Superior temporal gyrus (tissue), 1 donor: ENCODE results near the gene DNAH5.
"Not testable (repeated sequence)": the region's sequence is repeated elsewhere in the genome, so short reads cannot be mapped to it uniquely, and the experiment has no call there.

Source experiments
- DNase-seq: peaks from one replicate; pipeline ENCODE4 v3.0.0-alpha.2; 2016; ENCODE audit errors: extremely low spot score

DNAH5 gene

DNA sequence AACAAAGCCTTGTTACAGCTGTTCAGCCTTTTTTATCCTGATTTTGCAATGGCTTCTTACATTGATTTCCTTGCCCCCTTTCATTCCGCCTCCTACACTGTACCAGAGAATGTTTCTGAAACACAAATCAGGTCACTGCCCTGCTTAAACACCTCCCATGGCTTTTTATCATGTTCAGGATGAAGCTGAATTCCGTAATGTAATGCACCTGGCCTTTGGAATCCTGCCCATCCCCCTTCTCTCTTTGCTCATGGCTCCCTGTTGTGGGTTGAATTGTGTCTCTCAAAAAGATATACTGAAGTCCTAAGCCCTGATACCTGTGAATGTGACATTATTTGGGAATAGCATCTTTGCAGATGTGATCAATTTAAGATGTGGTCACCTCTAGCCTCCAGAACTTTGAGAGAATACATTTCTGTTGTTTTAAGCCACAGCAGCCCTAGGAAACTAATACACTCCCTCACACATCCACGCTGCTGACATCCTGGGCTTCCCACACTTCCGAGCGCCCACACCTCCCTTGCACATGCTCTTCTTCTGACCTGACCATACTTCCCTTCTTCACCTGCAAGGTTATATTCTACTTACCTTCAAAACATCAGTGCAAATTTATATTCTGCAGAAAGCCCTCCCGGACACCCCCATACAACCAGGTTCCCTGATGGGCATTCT, 101.2 kb downstream of the DNAH5 start:
- no peak for DNase-seq

DNA sequence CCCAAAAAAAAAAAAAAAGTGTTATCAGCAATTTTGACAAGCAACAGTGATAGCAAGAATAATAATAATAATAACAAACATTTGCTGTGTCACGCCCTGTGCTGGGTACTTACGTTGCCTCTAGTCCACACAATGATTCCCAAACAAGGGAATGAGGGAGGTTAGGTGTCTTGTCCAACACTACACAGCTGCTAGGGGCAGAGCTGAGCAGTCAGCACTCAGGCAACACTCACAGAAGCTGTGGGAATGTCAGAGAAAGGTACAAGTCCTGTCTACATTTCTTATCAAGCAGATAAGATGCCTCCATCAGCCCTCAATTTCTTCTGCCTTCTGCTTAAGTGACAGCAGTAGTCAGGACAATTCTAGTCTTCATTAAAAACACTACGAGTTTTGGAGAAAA, 111.0 kb downstream of the DNAH5 start:
- DNase-seq, result no peak

DNA sequence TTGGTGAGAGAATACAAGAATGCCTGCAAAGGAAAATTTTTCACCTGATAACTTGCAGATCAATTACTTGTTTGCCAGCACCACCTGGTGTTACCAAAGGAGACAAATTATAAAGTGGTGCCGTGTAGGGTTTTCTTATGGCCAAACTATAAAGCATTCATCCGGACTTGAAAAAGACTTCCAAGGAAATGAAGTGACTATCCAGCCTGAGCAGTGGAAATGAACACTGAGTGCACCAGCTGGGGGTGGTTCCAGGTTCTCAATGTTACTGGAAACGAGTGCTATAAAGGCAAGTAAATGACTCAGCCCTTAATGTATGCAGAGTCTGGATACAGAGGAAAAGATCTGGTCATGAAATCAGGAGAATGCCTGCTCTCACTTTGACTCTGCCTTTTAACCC, 113.1 kb downstream of the DNAH5 start:
- peak; percentile 51 for DNase-seq

DNA sequence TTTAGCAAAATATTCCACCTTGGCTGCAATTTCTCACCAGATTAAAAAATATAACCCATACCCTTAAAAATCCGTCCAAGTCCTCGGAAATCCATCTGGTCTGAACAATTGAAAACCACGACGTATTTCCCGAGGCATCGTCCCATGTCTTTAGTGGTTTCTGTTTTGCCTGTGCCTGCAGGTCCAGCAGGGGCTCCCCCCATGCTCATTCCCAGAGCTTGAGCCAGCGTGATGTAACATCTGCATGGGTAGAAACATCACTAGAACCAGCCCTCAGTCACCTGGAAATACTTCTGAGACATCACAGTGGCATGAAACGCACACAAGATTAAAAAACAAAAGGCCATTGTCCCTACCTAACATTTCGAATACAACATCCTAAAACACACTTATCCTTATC, 114.0 kb downstream of the DNAH5 start:
- DNase-seq, result no peak

DNA sequence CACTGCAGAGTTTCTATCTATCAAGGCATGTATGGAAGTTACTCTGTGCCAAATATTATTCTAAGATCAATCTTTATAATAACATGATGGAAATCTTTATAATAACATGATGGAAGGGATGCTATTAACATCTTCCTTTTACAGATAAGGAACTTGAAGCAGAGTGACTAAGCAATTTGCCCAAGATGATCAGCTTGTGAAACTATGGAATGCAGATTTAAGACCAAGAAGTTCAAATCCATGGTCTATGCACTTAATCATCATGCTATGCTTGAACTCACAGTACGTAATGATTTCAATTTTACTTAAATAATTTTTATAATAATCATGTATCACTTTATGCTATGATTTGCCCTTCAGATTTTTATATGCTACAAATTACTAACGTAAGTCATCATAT, 123.1 kb downstream of the DNAH5 start:
- no peak for DNase-seq

DNA sequence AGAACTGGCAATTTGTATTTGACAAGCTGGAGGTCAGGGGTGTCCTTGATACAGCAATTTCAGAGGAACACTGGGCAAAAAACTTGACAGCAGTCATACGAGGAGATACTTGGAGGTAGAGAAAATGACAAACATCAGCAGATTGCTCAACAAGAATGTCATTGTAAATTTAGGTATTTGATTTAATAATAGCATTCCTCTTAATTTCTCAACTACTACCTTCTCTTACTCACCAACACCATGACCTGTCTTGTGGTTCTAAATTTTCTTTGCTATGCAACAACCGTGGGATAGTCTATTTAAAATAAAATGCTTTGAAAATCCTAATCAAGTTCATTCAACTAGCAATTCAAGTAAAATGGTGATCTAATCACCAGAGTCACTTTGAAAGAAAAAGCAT, 128.4 kb downstream of the DNAH5 start:
- no peak for DNase-seq

DNA sequence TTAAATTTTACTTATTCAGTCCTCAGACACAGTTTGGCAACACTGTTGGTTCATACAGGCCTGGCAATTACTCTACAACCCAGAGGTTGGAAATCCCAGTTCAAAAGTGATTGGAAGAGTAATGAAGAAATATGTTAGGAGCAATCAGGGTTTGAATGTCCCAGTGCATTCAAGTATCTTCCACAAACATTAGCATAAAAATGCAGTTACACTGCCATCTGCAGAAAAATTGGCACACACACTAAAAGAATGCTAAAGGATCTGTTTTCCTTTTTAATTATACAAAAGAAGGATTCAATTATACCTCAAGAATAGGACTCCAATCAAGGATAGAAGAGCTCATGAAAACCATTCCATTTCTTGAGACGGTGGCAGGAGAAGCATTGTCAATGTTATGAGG, 130.2 kb downstream of the DNAH5 start:
- DNase-seq, result peak; percentile 31

DNA sequence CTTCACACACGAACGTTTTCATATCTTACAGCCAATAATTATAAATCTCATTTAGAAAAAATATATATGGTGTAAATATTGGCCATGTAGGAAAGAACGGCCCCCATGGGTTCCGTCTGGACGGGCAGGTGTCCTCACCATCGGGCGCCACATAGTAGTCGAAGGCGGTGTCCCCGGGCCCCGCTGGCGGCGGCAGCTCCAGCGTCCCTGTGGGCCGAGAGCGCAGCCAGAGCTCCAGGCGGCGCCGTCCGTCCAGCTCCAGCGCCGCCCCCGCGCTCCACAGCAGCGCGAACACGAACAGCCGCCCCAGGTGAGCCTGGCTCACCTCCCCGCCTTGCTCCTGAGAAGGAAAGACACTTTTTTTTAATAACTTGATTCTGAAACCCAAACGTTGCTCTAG, 134.6 kb downstream of the DNAH5 start:
- DNase-seq, result no peak

DNA sequence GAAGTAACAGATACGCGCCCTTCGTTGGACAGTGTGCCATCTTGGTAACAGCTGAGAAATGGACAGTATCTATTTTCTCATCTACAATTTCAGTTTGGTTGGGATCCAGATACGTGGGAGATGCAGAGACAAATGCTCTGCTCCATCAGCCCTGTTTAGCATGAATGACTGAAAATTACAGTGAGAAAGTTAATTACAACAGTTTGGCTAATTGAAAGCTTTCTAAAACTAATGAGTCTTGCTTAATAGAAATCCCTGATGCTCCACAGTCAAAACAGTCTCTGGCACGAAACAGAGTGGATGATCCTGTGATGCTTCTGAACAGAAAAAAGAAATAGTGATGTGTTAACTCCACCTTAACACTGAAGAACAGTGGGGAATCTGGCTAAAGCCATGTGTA, 140.2 kb downstream of the DNAH5 start:
- DNase-seq, result no peak

DNA sequence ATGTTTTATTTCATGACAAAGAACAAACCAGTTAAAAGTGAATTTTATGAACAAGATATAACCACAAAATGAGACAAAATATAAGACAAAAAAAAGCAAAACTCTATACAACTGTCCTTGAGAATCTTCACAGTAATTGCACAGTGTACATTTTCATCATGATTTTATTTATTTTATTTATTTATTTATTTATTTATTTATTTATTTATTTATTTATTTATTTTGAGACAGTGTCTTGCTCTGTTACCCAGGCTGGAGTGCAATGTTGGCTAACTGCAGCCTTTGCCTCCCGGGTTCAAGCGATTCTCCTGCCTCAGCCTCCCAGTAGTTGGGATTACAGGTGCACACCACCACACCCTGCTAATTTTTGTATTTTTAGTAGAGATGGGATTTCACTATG, 145.9 kb downstream of the DNAH5 start:
- DNase-seq, result not testable (repeated sequence)

DNA sequence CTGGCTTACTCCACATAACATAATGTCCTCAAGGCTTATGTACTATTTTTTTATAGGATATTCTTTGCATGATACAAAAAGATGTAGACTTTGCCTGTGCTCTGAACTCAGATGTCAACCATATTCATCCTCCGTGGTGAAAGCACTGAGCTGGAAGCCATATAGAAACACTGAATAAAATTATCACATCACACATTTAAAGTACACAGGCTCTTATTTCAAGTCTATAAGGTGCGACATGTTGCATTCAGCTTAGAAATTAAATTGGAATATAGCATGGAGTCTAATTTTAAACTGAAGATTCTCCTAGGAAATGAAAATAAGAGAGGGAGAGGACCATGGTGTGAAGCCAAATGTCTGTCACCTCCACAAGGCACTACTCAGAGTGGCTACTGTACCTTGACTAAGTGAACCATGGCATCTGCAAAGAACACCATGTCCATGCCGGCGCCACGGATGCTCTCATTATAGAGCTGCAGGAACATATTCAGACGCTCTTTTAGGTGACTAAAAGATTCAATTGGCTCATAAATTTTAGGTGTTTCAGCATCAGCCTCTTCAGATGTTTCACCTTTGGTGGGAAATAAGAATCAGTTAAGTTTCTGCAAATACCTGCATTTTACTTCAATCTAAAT, 158.6 kb downstream of the DNAH5 start:
- peak; percentile 38 for DNase-seq

DNA sequence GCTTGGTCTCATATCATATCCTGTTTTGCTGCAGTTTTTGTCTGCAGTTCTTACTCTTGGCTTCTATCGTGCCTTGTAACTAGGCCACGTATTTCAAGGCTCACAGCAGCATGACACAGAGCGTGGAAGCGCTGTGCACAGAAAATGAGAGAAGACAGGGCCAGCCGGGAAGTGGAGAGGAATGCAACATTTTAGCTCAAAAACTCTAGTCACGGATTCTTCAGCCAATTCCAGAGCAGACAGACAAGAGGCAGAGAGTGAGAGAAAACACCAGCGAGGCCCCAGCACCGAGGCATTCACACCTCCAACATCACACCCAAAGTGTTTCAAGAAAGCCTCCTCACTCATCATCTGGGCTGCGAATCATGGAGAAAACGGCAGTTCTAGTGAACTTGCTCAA, 160.8 kb downstream of the DNAH5 start:
- peak; percentile 66 for DNase-seq

DNA sequence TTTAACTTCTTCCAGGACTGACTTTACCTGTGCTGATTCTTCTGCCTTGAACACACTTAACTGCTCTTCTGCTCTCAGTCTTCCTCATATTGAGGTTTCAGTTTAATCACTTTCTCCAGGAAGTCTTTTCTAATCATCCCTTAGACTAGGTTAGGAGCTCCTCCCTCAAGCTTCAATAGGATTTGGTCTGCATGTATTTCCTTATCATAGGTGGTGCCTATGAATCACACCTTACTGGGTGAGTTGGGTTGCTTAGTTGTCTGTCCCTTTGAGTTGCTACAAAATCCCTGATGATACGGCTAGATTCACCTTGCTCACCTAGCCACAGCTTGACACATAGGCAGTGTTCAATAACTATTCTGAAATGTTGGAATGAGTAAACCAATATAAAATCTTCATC, 164.4 kb downstream of the DNAH5 start:
- no peak for DNase-seq

DNA sequence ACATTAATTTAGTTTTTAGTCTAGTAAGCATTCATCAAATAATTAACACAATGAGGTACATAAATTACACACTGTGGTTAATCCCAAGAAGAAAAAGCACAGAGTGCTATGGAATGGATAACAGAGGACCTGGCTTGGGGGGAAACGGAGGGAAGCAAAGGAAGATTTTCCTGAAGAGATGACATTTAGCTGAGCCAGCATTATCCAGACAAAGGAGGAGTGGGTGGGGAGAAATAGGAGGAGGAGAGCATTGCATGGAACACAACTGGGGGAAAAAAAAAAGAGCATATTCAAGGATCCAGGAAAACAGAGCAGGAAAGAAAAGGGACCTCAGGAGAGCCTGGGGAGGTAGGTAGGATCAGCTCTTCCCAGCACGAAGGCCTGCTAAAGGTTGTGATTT, 170.8 kb downstream of the DNAH5 start:
- DNase-seq, result no peak

DNA sequence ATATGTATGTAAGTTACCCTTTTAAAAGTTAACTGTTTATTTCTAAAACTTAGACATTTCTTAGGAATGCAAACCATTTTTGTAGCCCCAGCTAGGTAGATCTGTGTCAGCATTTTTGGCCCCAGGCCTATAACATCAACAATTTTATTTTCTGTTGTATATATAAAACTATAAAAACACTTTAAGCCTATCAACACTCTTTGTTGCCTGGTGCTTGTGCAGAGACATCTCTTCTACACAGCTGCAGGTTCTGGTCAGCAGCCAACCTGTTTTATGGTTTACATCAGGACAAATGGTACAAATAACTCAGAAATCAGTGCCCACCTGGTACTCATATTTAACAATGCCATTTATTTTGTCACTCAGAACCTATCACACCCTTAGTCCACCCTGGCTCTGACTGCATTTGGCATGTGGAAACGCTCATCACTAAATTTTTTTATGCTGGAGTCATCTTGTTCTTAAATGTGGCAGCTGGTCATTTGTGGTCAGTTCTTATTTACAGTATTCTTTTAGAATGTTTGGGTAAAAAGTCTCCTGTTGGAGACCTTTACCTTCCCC, 173.4 kb downstream of the DNAH5 start:
- DNase-seq, result no peak

DNA sequence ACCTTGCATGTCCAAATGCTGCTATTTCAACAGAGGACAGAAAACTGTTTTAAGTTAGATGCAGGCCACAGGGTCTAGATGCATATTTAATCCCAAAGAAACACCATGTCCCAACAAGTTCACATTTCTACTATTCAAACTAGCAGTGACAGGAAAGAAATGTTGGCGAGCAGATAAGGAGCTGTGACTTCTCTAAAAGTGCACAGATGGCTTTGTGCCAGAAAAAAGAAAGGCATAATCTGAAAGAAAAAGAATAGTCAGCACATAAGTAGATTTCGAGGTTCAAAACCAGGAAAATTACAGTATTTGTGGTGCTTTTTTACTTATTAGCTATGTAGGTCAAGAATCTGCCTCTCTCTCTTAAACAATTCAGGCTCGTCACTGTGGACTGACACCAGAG, 178.3 kb downstream of the DNAH5 start:
- DNase-seq, result no peak

DNA sequence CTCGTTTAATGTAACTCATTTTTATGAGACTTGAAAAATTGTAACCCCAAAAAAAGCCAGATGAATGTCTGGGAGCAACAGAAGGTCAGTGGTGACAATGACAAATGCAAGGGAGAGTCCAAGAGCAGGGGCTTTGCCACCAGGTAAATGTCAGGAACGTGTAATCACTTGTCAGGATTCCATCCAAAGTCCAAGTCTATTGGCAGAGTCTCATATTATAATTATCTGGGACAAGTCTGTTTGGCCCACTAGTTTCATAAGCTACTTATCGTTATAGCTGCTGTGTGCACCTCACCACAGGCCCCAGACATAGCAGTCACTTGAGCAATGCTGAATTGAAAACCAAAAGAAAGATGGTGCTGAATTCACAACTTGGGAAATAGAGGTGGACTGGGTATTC, 180.8 kb downstream of the DNAH5 start:
- DNase-seq, result no peak

DNA sequence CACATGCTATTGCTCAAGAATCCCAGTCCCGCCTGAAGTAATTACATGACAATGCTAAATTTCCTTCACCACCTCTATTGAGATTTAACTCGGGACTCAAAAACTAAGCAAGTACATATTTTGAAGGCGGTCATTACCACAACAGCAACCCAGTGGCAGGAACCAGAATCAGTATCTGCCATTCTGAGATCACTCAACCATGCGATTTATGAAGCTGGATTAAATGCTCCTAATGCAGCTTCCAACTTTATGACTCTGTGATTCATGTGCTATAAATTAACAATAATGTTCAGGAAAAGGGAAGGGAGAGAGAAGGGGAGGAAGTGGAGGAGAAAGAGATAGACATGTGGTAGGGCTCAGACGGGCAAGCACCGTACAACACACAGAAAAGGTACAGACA, 194.7 kb downstream of the DNAH5 start:
- no peak for DNase-seq

DNA sequence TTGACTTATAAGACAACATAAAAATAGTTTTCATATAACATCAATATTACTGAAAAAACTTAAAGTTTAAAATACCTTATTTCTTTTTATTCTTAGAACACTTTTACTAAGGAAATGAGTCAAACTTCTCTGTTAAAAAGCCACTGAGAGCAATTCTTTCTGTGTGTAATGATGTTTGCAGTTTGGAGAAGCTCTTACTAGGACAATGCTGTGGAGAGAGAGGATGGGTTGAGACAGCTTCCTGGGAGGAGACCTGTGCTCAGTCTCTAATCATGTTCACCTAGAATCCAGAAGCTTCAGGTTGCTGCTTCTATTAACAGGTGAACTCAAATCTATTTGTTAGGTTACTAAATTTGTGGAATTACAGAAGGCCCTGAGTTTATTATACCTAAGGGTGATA, 198.5 kb downstream of the DNAH5 start:
- no peak for DNase-seq

DNA sequence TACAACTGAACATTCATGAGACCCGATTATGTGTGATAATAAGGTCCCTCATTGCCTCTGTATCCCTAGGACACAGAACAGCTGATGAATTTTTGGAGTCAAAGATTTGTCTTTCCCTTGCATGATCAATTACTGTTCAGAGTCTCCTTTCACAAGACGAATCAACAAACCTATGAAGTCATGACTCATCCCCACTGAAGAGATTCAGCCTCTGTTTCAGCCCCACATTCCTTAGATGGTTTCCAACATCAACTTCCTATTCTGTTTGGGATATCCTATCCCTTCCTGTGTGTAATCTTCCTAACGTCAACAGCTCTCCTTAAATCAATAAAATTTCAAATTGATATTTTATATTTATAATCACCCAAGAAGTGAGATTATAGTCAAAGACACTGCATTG, 199.0 kb downstream of the DNAH5 start:
- no peak for DNase-seq

DNA sequence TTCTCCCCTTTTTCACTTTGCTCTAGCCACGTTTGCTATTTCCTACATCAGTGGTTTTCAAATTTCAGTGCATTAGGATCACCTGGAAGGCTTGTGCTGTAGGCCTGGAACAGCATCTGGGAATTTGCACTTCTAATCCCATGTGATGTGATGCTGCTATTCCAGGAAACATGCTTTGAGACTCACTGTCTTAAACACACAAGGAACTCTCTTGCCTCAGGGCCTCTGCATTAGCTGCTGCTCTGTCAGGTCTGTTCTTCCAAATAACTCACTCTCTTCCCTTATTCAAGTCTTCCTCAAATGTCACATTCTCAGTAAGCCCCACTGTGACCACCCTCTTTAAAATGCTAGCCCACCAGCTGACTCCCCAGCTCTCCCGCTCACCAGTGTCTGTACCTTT, 204.0 kb downstream of the DNAH5 start:
- no peak for DNase-seq

DNA sequence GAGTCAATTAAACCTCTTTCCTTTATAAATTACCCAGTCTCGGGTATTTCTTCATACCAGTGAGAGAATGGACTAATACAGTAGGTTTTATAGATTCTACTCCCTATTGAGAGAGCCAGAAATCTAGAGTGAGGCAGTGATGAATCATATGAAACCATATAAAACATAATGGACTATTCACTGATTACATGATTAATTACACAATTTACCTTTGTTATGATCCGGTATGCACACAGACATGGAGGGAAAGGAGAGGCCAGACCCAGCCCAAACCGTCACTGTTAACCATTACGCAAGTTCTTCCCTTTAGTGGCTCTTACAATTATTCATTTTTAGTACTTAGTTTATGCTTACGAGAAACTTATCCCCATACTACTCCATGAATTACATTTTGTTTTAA, 205.0 kb downstream of the DNAH5 start:
- DNase-seq, result no peak

DNA sequence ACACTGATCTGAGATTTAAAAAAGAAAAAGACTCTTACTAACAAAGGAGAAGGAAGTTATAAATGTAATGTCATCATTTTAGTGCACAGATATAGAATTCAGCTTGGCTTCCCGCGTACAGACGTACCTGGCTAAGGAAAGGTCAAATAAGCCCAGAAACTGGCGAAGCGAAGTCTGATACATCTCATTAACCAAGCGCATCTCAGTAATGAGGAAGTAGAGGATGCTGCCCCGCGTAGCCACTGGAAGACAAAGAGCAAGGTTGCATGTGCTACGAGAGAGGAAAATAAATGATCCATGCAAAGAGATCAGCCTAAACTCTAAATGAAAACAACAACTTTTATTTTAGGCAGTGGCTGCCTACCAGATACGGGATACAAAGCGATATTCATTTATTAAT, 208.8 kb downstream of the DNAH5 start:
- no peak for DNase-seq
